ENCODE data around the gene EHMT1.

Gene EHMT1

DNA sequence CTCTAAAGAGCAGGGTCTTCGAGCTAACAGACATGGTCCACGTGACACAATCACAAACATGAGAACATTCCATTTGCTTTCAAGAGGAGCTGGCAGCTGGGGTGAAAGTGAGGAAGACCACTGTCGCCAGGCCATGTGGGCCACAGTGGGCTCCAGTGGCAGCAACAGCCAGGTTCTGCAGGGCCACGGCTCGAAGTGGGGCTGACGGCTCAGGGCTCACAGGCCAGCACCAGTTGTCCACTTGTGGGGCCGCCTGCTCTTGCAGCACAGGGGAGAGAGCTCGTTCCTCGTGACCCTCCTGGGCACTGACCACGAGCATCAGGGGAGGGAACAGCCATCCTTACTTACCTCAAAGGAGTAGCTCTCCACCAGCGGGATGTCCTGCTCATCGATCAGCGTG is 30.5 kb upstream of the EHMT1 start:
- no peak for DNase-seq
- no peaks in the 10 kb centered on the region for H3K27me3 ChIP-seq
- intact Hi-C loops (cut with DNase I; ENCODE audit: low total_unique reads), result no loop called here
- TF ChIP-seq, protein P1, sequence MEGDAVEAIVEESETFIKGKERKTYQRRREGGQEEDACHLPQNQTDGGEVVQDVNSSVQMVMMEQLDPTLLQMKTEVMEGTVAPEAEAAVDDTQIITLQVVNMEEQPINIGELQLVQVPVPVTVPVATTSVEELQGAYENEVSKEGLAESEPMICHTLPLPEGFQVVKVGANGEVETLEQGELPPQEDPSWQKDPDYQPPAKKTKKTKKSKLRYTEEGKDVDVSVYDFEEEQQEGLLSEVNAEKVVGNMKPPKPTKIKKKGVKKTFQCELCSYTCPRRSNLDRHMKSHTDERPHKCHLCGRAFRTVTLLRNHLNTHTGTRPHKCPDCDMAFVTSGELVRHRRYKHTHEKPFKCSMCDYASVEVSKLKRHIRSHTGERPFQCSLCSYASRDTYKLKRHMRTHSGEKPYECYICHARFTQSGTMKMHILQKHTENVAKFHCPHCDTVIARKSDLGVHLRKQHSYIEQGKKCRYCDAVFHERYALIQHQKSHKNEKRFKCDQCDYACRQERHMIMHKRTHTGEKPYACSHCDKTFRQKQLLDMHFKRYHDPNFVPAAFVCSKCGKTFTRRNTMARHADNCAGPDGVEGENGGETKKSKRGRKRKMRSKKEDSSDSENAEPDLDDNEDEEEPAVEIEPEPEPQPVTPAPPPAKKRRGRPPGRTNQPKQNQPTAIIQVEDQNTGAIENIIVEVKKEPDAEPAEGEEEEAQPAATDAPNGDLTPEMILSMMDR (IDR thresholded peaks at IDR 0.05), result no peak
- peaks cover 9 to 55% (median 32%) of the 10 kb centered on the region in 3 donors for H3K36me3 ChIP-seq
- no peak overlapping the region for H3K4me3 ChIP-seq
- H3K9me3 ChIP-seq, result no peaks in the 10 kb centered on the region
- H3K27ac ChIP-seq, result no peak overlapping the region
- H3K4me1 ChIP-seq, result peaks cover 0 to 21% (median 16%) of the 10 kb centered on the region in 4 donors

DNA sequence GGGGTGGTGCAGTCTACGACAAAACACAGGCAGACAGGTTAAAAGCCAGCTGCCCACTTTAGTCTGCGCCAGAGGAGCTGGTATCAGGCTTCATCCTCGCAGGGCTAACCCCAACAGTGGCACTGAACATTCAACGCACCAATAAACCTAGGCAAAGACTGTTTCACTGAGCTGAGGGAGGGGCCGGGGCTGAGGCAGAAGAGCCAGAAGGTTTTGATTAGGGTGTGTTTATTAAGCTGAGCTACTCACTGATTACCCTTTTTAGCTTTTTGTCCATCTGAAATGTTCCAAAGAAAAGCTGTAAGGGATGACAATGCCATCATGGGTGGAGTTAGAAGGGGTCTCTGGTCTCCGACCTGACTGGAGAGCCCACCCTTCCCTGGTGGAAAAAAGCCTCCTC is 29.9 kb upstream of the EHMT1 start:
- H3K36me3 ChIP-seq, result peaks cover 9 to 49% (median 27%) of the 10 kb centered on the region in 3 donors
- peaks cover 0 to 21% (median 16%) of the 10 kb centered on the region in 4 donors for H3K4me1 ChIP-seq
- TF ChIP-seq, protein P1 (IDR thresholded peaks at IDR 0.05), result no peak
- peak overlapping the region; percentile 66 to 91 for H3K4me3 ChIP-seq
- intact Hi-C loops (cut with DNase I; ENCODE audit: low total_unique reads), result no loop called here
- H3K9me3 ChIP-seq, result no peaks in the 10 kb centered on the region
- DNase-seq, result no peak
- no peak overlapping the region for H3K27ac ChIP-seq
- no peaks in the 10 kb centered on the region for H3K27me3 ChIP-seq

DNA sequence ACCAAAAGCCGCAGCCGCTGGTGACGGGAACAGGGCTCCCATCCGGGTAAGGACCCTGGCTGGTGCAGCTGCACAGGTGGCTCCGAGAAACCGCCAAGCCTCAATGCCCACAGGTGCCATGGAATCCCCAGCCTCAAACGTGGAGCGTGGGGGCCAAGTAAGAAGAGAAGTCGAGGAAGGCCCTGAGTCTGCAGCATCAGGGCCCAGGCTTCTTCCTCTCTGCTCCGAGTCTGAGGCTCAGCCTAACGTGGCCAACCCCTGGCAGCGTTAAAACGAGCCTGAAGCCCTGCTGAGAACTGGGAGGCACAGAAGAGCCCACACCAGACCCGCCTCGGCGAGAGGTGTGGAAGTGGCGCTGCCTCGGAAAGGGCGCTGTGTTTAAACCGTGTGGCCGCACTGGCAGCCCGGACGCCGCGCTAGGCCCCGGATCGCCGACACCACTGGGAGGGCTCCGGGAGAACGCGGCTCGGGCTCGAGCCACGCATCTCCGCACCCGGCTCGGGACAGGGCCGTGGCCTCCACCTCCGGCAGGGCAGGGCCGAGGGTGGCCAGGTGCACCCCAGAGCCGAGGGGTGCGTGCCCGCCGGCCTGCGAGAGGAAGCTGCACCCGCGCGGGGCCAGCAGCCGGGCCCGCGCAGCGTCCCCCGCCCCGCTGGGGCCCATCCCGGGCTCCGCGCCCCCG is 29.2 kb upstream of the EHMT1 start:
- H3K9me3 ChIP-seq, result no peaks in the 10 kb centered on the region
- peak overlapping the region; percentile 28 to 63 for H3K27ac ChIP-seq
- peaks cover 9 to 42% (median 20%) of the 10 kb centered on the region in 3 donors for H3K36me3 ChIP-seq
- peak overlapping the region; percentile 66 to 91 for H3K4me3 ChIP-seq
- H3K27me3 ChIP-seq, result no peaks in the 10 kb centered on the region
- no peak for DNase-seq
- TF ChIP-seq, protein P1 (IDR thresholded peaks at IDR 0.05), result no peak
- H3K4me1 ChIP-seq, result peaks cover 0 to 21% (median 16%) of the 10 kb centered on the region in 4 donors
- intact Hi-C loops (cut with DNase I; ENCODE audit: low total_unique reads), result no loop called here

DNA sequence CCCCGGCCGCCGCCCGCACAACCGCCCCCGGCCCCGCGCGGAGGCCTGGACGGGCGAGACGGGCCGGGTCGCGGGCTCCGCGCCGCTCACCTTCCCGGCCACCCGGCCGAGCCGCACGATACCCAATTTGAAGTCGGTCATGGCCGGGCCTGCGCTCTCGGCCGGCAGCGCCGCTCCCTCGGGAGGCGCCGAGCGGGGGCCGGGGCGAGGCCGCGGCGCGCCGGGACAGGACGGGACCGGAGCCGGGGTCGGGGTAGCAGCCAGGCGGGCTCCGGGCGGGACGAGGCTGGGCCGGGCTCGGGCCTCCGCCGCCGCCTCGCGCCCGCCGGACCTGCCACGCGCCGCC is 28.7 kb upstream of the EHMT1 start:
- Histone ChIP-seq H3K4me1 (peaks cover 0 to 21% (median 16%) of the 10 kb centered on the region in 4 donors), H3K27me3 (no peaks in the 10 kb centered on the region), H3K9me3 (no peaks in the 10 kb centered on the region), H3K27ac (peak overlapping the region in 1 of 2 donors; percentile 63), H3K4me3 (peak overlapping the region; percentile 66 to 91), H3K36me3 (peaks cover 9 to 37% (median 20%) of the 10 kb centered on the region in 3 donors)
- TF ChIP-seq, protein P1 (IDR thresholded peaks at IDR 0.05), result no peak
- no peak for DNase-seq
- intact Hi-C loops (cut with DNase I; ENCODE audit: low total_unique reads), result no loop called here

DNA sequence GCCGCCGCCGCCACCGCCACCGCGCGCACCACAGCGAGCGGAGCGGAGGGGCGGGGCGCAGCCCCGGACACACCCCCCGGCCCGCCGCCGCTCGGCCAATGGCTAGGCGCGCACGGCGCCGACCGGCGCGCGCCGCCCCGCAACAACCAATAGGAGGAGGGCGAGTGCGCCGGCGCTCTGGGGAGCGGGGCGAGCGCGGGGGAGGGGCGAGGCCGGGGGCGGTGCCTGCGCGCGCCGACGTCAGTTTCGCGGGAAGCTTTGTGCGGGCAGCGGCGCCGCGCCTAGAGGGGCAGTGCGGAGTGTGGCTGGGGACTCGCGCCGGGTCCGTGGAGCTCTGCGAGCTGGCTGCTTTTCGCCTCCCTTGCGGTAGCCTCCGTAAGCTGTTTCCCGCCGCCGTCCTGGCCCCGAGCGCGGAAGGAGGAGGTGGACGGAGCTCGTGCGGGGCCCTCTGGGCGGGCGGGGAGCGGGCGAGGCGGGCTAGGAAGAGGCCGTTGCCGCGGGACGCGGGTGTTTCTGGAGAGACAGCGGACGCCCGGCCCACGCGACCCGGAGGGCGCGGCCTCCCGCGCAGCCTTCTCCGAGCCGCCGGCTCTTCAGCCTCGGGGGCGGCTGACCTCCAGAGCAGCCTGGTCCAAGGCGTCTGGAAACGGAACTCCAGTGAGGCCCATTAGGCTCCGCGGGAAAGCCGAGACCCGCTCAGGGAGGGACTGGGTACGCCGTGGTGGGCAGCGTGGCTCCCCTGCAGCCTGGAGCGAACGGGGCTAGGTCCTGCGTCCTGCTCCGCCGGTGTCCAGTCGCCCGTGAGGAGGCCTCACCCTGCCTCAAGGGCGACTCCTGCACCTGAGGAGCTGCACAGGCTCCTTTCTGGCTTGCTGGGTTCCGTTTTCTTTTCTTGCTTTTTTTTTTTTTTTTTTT is 28.1 kb upstream of the EHMT1 start, which contains the start of gene ZMYND19:
TSS of gene ZMYND19 (minus strand) at position 44 of the 915 bp plus-strand sequence. CDS start 249 bp downstream, outside the sequence.
- H3K4me3 ChIP-seq, result peak within 1 kb of the TSS; percentile 66 to 91
- DNase-seq, result peak; percentile 83 to 92
- intact Hi-C loops (cut with DNase I; ENCODE audit: low total_unique reads), result no loop called here
- TF ChIP-seq, protein P1 (IDR thresholded peaks at IDR 0.05), result peak in 1 of 2 experiments; percentile 8
- no peaks in the 10 kb centered on the region for H3K27me3 ChIP-seq
- peaks cover 9 to 30% (median 19%) of the 10 kb centered on the region in 3 donors for H3K36me3 ChIP-seq
- peaks cover 0 to 21% (median 16%) of the 10 kb centered on the region in 4 donors for H3K4me1 ChIP-seq
- H3K9me3 ChIP-seq, result no peaks in the 10 kb centered on the region
- peak within 1 kb of the TSS; percentile 63 to 66 for H3K27ac ChIP-seq

Data from tibial artery (tissue), 4 donors.